PC-9 (cell line): ENCODE measurements around the gene PNP. TPM values are rescaled to one million over a fixed set of nuclear protein-coding genes. Genes with fewer than 3 reads are reported as not detected.
A peak's percentile ranks its signal among the peaks of the same experiment; 100 is the strongest.

Experiments used
- BruUV-seq: library from RNA; stranded (reverse); fragments of 400-500 nt; replicated peaks from 2 replicates; lab custom pipeline; 2021; lab: Mats Ljungman, UMichigan
- CTCF ChIA-PET: fragments of 300-600 bp; sonication (Branson Sonifier 250); formaldehyde crosslinking; loops from one replicate; lab custom pipeline; 2022; ENCODE audit warnings: antibody characterized with exemption; lab: Charles Lee
- POLR2A ChIA-PET: fragments of 300-600 bp; sonication (Branson Sonifier 250); formaldehyde crosslinking; loops from one replicate; lab custom pipeline; 2022; ENCODE audit warnings: antibody characterized with exemption; ENCODE audit not compliant: unreplicated experiment; lab: Charles Lee
- DNase-seq, 2 experiments: peaks; one replicate each; pipeline versions ENCODE4 v3.0.0 to v3.0.0-alpha.2; 2015 to 2022; ENCODE audit warnings: mixed read lengths in 1 of 2
- H2AFZ ChIP-seq: fragments of 200-600 bp; sonication (generic); 2 replicates; pipeline ENCODE4 v1.8.1; 2017; ENCODE audit warnings: antibody characterized with exemption
- H3F3A ChIP-seq: fragments of 200-600 bp; sonication (generic); 2 replicates; pipeline ENCODE4 v1.8.1; 2017; ENCODE audit warnings: antibody characterized with exemption, mild to moderate bottlenecking, low read depth; ENCODE audit not compliant: insufficient read depth
- H3K27ac ChIP-seq: fragments of 200-600 bp; sonication (generic); 2 replicates; pipeline ENCODE4 v1.6.1; 2016; ENCODE audit warnings: mixed run types
- H3K27me3 ChIP-seq: fragments of 200-600 bp; sonication (generic); 2 replicates; pipeline ENCODE4 v1.6.1; 2016; ENCODE audit warnings: low read depth, mixed run types; ENCODE audit not compliant: insufficient read depth
- H3K36me3 ChIP-seq: fragments of 200-600 bp; sonication (generic); 2 replicates; pipeline ENCODE4 v1.6.1; 2016; ENCODE audit warnings: low read depth, mixed run types
- H3K4me1 ChIP-seq: fragments of 200-600 bp; sonication (generic); replicated peaks from 2 replicates; pipeline ENCODE4 v1.6.1; 2016; ENCODE audit warnings: mixed run types; ENCODE audit not compliant: insufficient read depth
- H3K4me2 ChIP-seq: fragments of 200-600 bp; sonication (generic); 2 replicates; pipeline ENCODE4 v1.6.1; 2017; ENCODE audit warnings: mixed run types
- H3K4me3 ChIP-seq: fragments of 200-600 bp; sonication (generic); 2 replicates; pipeline ENCODE4 v1.6.1; 2016; ENCODE audit warnings: mixed run types
- H3K79me2 ChIP-seq: fragments of 200-600 bp; sonication (generic); 2 replicates; pipeline ENCODE4 v1.6.1; 2017; ENCODE audit warnings: low read depth, mixed run types
- H3K9me2 ChIP-seq: fragments of 200-600 bp; sonication (generic); 2 replicates; pipeline ENCODE4 v1.8.1; 2017; ENCODE audit warnings: mild to moderate bottlenecking; ENCODE audit not compliant: insufficient read depth
- H3K9me3 ChIP-seq: fragments of 200-600 bp; sonication (generic); 2 replicates; pipeline ENCODE4 v1.8.1; 2016; ENCODE audit warnings: low read depth; ENCODE audit not compliant: insufficient read depth
- H4K20me1 ChIP-seq: fragments of 200-600 bp; sonication (generic); 2 replicates; pipeline ENCODE4 v1.8.1; 2017; ENCODE audit not compliant: insufficient read depth
- CTCF ChIP-seq: fragments of 200-600 bp; sonication (generic); conservative IDR thresholded peaks from 2 replicates; pipeline ENCODE4 v1.6.1; 2017; ENCODE audit warnings: mixed run types, antibody characterized with exemption, mild to moderate bottlenecking, moderate library complexity
- EZH2 ChIP-seq: fragments of 200-600 bp; sonication (generic); IDR thresholded peaks from 2 replicates; pipeline ENCODE4 v1.8.0; 2017; ENCODE audit warnings: antibody characterized with exemption, low read depth
- intact Hi-C: fragments of 100-400 bp; cut with micrococcal nuclease; formaldehyde crosslinking; loops from one replicate; pipeline ENCODE4 v1.10.0; 2022; ENCODE audit not compliant: unreplicated experiment
- total RNA-seq: library from RNA; stranded (reverse); gene quantifications from 2 replicates; pipeline ENCODE4 v1.2.3, GENCODE V29; 2021

PNP gene
- total RNA-seq, 1 experiment from 2014 or later: 26.9 TPM

GRCh38 chr14:20456971-20457370 lies 12.2 kb upstream of the PNP start:
- peaks cover 59% of the 10 kb centered on the region for H3K79me2 ChIP-seq
- H3K36me3 ChIP-seq: 0 out of 2 replicates have a peak, but pooled peaks cover 5% of the 10 kb centered on the region
- DNase-seq: no peak
- H3K4me3 ChIP-seq: no peak overlapping the region; the same call in 1 of the 2 replicates
- peak overlapping the region; percentile 70; the same call in 1 of the 2 replicates for H3K4me2 ChIP-seq
- no peaks in the 10 kb centered on the region for H4K20me1 ChIP-seq
- ChIA-PET POLR2A (no interaction called here), CTCF (no interaction called here)
- no peaks in the 10 kb centered on the region for H3K9me2 ChIP-seq
- TF ChIP-seq CTCF: no peak
- TF ChIP-seq EZH2: no peak
- H3K27me3 ChIP-seq: no peaks in the 10 kb centered on the region
- BruUV-seq: no TSS peak
- no peaks in the 10 kb centered on the region for H3K9me3 ChIP-seq
- no peak overlapping the region for H2AFZ ChIP-seq
- peaks cover 9% of the 10 kb centered on the region for H3F3A ChIP-seq
- intact Hi-C loops: loop anchor here (10.0 kb wide), 1 partner anchor 148 kb away; no protein-coding TSS in a partner anchor
- no peak overlapping the region for H3K27ac ChIP-seq
- peaks cover 23% of the 10 kb centered on the region for H3K4me1 ChIP-seq

GRCh38 chr14:20458031-20458789 lies 11.0 kb upstream of the PNP start:
- Histone ChIP-seq H3F3A (peaks cover 9% of the 10 kb centered on the region), H3K79me2 (peaks cover 54% of the 10 kb centered on the region), H3K27me3 (no peaks in the 10 kb centered on the region), H3K9me2 (no peaks in the 10 kb centered on the region), H3K27ac (no peak overlapping the region), H2AFZ (no peak overlapping the region), H4K20me1 (no peaks in the 10 kb centered on the region), H3K9me3 (no peaks in the 10 kb centered on the region), H3K4me3 (no peak overlapping the region), H3K36me3 (0 out of 2 replicates have a peak, but pooled peaks cover 5% of the 10 kb centered on the region), H3K4me2 (no peak overlapping the region), H3K4me1 (peaks cover 23% of the 10 kb centered on the region)
- intact Hi-C loops: loop anchor here (10.0 kb wide), 1 partner anchor 147 kb away; no protein-coding TSS in a partner anchor
- ChIA-PET CTCF (no interaction called here), POLR2A (no interaction called here)
- no TSS peak for BruUV-seq
- DNase-seq: no peak
- TF ChIP-seq EZH2 (no peak), CTCF (no peak)

GRCh38 chr14:20460458-20461224 lies 8.6 kb upstream of the PNP start:
- peaks cover 42% of the 10 kb centered on the region for H3K79me2 ChIP-seq
- no TSS peak for BruUV-seq
- peak overlapping the region; percentile 74 for H3K4me3 ChIP-seq
- TF ChIP-seq EZH2 (no peak), CTCF (no peak)
- ChIA-PET POLR2A (interaction anchor here (0.5 to 1.4 kb wide), 8 partner anchors 16 to 387 kb away, joined by 3 to 31 read pairs (median 6); partner anchors contain the start of genes CCNB1IP1, PARP2 and TEP1), CTCF (no interaction called here)
- H2AFZ ChIP-seq: peak overlapping the region; percentile 79
- no peaks in the 10 kb centered on the region for H3F3A ChIP-seq
- DNase-seq: peak; percentile 39
- no peaks in the 10 kb centered on the region for H3K9me2 ChIP-seq
- H3K27ac ChIP-seq: peak overlapping the region; percentile 64
- H3K36me3 ChIP-seq: 0 out of 2 replicates have a peak, but pooled peaks cover 5% of the 10 kb centered on the region
- no peaks in the 10 kb centered on the region for H4K20me1 ChIP-seq
- intact Hi-C loops: loop anchor here (1.0 to 10.0 kb wide), 2 partner anchors 9 to 116 kb away; partner anchors contain the start of genes PARP2 and PNP
- H3K4me1 ChIP-seq: peaks cover 18% of the 10 kb centered on the region
- H3K4me2 ChIP-seq: peak overlapping the region; percentile 86
- H3K9me3 ChIP-seq: no peaks in the 10 kb centered on the region
- no peaks in the 10 kb centered on the region for H3K27me3 ChIP-seq
